Activated CD4-positive, alpha-beta T cell treated with anti-CD3 and anti-CD28 coated beads, Interleukin-2, amount 50 U/mL, for 48 hours (primary cell): Measurements from ENCODE around the gene POLN.
"Not testable (repeated sequence)": the region's sequence is repeated elsewhere in the genome, so short reads cannot be mapped to it uniquely, and the experiment has no call there.

Experiments
- DNase-seq, 2 experiments: peaks; one replicate each; pipeline ENCODE4 v3.0.0-alpha.2; 2020

POLN gene

GRCh38 chr4:2275044-2275397 lies 33.1 kb upstream of the POLN start:
- not testable (repeated sequence) for DNase-seq

GRCh38 chr4:2274320-2275043 lies 32.6 kb upstream of the POLN start:
- DNase-seq, result no peak

GRCh38 chr4:2273657-2274319 lies 31.9 kb upstream of the POLN start:
- no peak for DNase-seq

- DNase-seq, result no peak
Observed at GRCh38 chr4:2273221-2273620, 31.3 kb upstream of the POLN start.

- no peak for DNase-seq
Observed at GRCh38 chr4:2272828-2273120, 30.9 kb upstream of the POLN start.

- DNase-seq, result no peak
Observed at GRCh38 chr4:2272026-2272827, 30.3 kb upstream of the POLN start.

GRCh38 chr4:2271279-2272025 lies 29.5 kb upstream of the POLN start:
- no peak for DNase-seq

- no peak for DNase-seq
Observed at GRCh38 chr4:2270341-2271165, 28.6 kb upstream of the POLN start.

- no peak for DNase-seq
Observed at GRCh38 chr4:2269618-2270163, 27.8 kb upstream of the POLN start.

GRCh38 chr4:2269206-2269531 lies 27.2 kb upstream of the POLN start:
- no peak for DNase-seq

GRCh38 chr4:2268357-2269205 lies 26.7 kb upstream of the POLN start:
- no peak for DNase-seq

- DNase-seq, result no peak
Observed at GRCh38 chr4:2267841-2268240, 25.9 kb upstream of the POLN start.

GRCh38 chr4:2267320-2267811 lies 25.4 kb upstream of the POLN start:
- DNase-seq, result no peak

GRCh38 chr4:2266821-2267220 lies 24.9 kb upstream of the POLN start:
- no peak for DNase-seq

GRCh38 chr4:2266181-2266580 lies 24.3 kb upstream of the POLN start:
- no peak for DNase-seq

- DNase-seq, result no peak
Observed at GRCh38 chr4:2265113-2266110, 23.5 kb upstream of the POLN start.

GRCh38 chr4:2264481-2265041 lies 22.6 kb upstream of the POLN start:
- DNase-seq, result no peak

- no peak for DNase-seq
Observed at GRCh38 chr4:2263926-2264321, 22.0 kb upstream of the POLN start.

- DNase-seq, result no peak
Observed at GRCh38 chr4:2262944-2263250, 21.0 kb upstream of the POLN start.
